ENCODE measurements around the gene WNK2.

GRCh38 chr9:93298498-93299417, 114.8 kb downstream of the WNK2 start:
- TF ChIP-seq EZH2 (IDR thresholded peaks at IDR 0.05) (no peak), CTCF (IDR thresholded peaks at IDR 0.05) (no peak)

Data from neural progenitor cell (in vitro differentiated cells).